Mucosa of gallbladder (tissue), 1 donor: Measurements from ENCODE around the gene KLF13. TPM values are rescaled to one million over a fixed set of nuclear protein-coding genes. Genes with fewer than 3 reads are reported as not detected.

ENCODE experiments used
- DNase-seq: peaks from one replicate; pipeline ENCODE4 v3.0.0-alpha.2; 2020; ENCODE audit warnings: low spot score
- total RNA-seq: library from RNA; stranded (reverse); gene quantifications from one replicate; pipeline ENCODE4 v1.2.1, GENCODE V29; 2021
- donor health status: DM: no; HTN: no; CAD: no.

The KLF13 gene
- total RNA-seq, 1 donor from 2014 or later, result 86.0 TPM

- no peak for DNase-seq
Measured at GRCh38 chr15:31316135-31316795, 10.4 kb upstream of the KLF13 start.

- DNase-seq, result no peak
Measured at GRCh38 chr15:31317017-31317416, 9.6 kb upstream of the KLF13 start.

- no peak for DNase-seq
Measured at GRCh38 chr15:31317421-31318327, 9.0 kb upstream of the KLF13 start.

GRCh38 chr15:31318429-31318828 lies 8.2 kb upstream of the KLF13 start:
- DNase-seq, result no peak

GRCh38 chr15:31320022-31320421 lies 6.6 kb upstream of the KLF13 start:
- no peak for DNase-seq

- DNase-seq, result no peak
Measured at GRCh38 chr15:31321418-31321817, 5.2 kb upstream of the KLF13 start.

- DNase-seq, result no peak
Measured at GRCh38 chr15:31322504-31322903, 4.1 kb upstream of the KLF13 start.

- no peak for DNase-seq
Measured at GRCh38 chr15:31323627-31324026, 3.0 kb upstream of the KLF13 start.

GRCh38 chr15:31324186-31324585 lies 2.4 kb upstream of the KLF13 start:
- no peak for DNase-seq

- DNase-seq, result no peak
Measured at GRCh38 chr15:31324806-31325594, 1.6 kb upstream of the KLF13 start.

GRCh38 chr15:31325595-31326155 lies 960 bp upstream of the KLF13 start:
- DNase-seq, result peak; percentile 59

GRCh38 chr15:31326875-31327668 lies 437 bp downstream of the KLF13 start:
- DNase-seq, result peak; percentile 63

- DNase-seq, result peak; percentile 55
Measured at GRCh38 chr15:31327669-31328427, 1.2 kb downstream of the KLF13 start.

- no peak for DNase-seq
Measured at GRCh38 chr15:31328428-31328968, 1.9 kb downstream of the KLF13 start.

- no peak for DNase-seq
Measured at GRCh38 chr15:31328969-31329639, 2.5 kb downstream of the KLF13 start.

GRCh38 chr15:31329640-31330010 lies 3.0 kb downstream of the KLF13 start:
- no peak for DNase-seq

GRCh38 chr15:31330111-31330785 lies 3.6 kb downstream of the KLF13 start:
- DNase-seq, result no peak

GRCh38 chr15:31330836-31331235 lies 4.2 kb downstream of the KLF13 start:
- DNase-seq, result no peak

- no peak for DNase-seq
Measured at GRCh38 chr15:31331389-31331788, 4.8 kb downstream of the KLF13 start.
